ENCODE data around the gene THTPA. TPM values are rescaled to one million over a fixed set of nuclear protein-coding genes. Genes with fewer than 3 reads are reported as not detected.

THTPA gene
- total and polyA plus RNA-seq, 2 of the 13 experiments (the other 11 are each of a cell fraction or from before 2014, with no cell fraction given), result 7.4 to 8.7 TPM

DNA sequence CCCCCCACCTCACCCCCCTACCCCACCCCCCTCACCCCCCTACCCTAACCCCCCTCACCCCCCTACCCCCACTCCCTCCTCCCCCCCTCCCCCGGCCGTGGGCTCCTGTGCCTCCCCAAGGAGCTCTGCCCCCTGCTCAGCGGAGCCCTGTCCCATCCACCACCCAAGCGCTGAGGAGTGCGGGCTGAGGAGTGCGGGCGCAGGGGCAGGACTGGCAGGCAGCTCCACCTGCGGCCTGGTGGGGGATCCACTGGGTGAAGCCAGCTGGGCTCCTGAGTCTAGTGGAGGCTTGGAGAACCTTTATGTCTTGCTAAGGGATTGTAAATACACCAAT is 24.8 kb downstream of the THTPA start (continued):
- TF ChIP-seq ZNF282 (IDR thresholded peaks at IDR 0.05; ENCODE audit: partially characterized antibody) (no peak), GATA4 (IDR thresholded peaks at IDR 0.05; ENCODE audit: borderline replicate concordance, low read depth) (no peak), ZNF207 (IDR thresholded peaks at IDR 0.05; ENCODE audit: borderline replicate concordance) (no peak), KLF16 (CRISPR knock-in tag; IDR thresholded peaks at IDR 0.05) (no peak), ZFP90 (CRISPR knock-in tag; IDR thresholded peaks at IDR 0.05; ENCODE audit: borderline replicate concordance) (no peak), TMF1 (CRISPR knock-in tag; IDR thresholded peaks at IDR 0.05; ENCODE audit: low read depth) (no peak), RCOR2 (CRISPR knock-in tag; IDR thresholded peaks at IDR 0.05) (no peak), NRL (CRISPR knock-in tag; IDR thresholded peaks at IDR 0.05; ENCODE audit: borderline replicate concordance) (no peak), KLF9 (CRISPR knock-in tag; IDR thresholded peaks at IDR 0.05; ENCODE audit: low read depth) (no peak), ZNF510 (CRISPR knock-in tag; IDR thresholded peaks at IDR 0.05; ENCODE audit: low read depth) (no peak), NAIF1 (CRISPR knock-in tag; IDR thresholded peaks at IDR 0.05; ENCODE audit: borderline replicate concordance) (no peak), SP140L (CRISPR knock-in tag; IDR thresholded peaks at IDR 0.05; ENCODE audit: borderline replicate concordance) (no peak), DPF2 (CRISPR knock-in tag; IDR thresholded peaks at IDR 0.05; ENCODE audit: borderline replicate concordance, low read depth) (no peak), TAF15 (IDR thresholded peaks at IDR 0.05; ENCODE audit: low read depth, low read length, poor library complexity, severe bottlenecking) (no peak)
- TF ChIP-seq, protein P1, sequence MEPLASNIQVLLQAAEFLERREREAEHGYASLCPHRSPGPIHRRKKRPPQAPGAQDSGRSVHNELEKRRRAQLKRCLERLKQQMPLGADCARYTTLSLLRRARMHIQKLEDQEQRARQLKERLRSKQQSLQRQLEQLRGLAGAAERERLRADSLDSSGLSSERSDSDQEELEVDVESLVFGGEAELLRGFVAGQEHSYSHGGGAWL (CRISPR knock-in tag; IDR thresholded peaks at IDR 0.05), result no peak
- TF ChIP-seq, protein P2, sequence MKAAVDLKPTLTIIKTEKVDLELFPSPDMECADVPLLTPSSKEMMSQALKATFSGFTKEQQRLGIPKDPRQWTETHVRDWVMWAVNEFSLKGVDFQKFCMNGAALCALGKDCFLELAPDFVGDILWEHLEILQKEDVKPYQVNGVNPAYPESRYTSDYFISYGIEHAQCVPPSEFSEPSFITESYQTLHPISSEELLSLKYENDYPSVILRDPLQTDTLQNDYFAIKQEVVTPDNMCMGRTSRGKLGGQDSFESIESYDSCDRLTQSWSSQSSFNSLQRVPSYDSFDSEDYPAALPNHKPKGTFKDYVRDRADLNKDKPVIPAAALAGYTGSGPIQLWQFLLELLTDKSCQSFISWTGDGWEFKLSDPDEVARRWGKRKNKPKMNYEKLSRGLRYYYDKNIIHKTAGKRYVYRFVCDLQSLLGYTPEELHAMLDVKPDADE (CRISPR knock-in tag; IDR thresholded peaks at IDR 0.05), result no peak
- TF ChIP-seq, protein P3, sequence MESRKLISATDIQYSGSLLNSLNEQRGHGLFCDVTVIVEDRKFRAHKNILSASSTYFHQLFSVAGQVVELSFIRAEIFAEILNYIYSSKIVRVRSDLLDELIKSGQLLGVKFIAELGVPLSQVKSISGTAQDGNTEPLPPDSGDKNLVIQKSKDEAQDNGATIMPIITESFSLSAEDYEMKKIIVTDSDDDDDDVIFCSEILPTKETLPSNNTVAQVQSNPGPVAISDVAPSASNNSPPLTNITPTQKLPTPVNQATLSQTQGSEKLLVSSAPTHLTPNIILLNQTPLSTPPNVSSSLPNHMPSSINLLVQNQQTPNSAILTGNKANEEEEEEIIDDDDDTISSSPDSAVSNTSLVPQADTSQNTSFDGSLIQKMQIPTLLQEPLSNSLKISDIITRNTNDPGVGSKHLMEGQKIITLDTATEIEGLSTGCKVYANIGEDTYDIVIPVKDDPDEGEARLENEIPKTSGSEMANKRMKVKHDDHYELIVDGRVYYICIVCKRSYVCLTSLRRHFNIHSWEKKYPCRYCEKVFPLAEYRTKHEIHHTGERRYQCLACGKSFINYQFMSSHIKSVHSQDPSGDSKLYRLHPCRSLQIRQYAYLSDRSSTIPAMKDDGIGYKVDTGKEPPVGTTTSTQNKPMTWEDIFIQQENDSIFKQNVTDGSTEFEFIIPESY (CRISPR knock-in tag; IDR thresholded peaks at IDR 0.05), result peak; percentile 82
- TF ChIP-seq, protein P4, sequence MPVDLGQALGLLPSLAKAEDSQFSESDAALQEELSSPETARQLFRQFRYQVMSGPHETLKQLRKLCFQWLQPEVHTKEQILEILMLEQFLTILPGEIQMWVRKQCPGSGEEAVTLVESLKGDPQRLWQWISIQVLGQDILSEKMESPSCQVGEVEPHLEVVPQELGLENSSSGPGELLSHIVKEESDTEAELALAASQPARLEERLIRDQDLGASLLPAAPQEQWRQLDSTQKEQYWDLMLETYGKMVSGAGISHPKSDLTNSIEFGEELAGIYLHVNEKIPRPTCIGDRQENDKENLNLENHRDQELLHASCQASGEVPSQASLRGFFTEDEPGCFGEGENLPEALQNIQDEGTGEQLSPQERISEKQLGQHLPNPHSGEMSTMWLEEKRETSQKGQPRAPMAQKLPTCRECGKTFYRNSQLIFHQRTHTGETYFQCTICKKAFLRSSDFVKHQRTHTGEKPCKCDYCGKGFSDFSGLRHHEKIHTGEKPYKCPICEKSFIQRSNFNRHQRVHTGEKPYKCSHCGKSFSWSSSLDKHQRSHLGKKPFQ (CRISPR knock-in tag; IDR thresholded peaks at IDR 0.05; ENCODE audit: insufficient replicate concordance), result no peak
- TF ChIP-seq, protein P5, sequence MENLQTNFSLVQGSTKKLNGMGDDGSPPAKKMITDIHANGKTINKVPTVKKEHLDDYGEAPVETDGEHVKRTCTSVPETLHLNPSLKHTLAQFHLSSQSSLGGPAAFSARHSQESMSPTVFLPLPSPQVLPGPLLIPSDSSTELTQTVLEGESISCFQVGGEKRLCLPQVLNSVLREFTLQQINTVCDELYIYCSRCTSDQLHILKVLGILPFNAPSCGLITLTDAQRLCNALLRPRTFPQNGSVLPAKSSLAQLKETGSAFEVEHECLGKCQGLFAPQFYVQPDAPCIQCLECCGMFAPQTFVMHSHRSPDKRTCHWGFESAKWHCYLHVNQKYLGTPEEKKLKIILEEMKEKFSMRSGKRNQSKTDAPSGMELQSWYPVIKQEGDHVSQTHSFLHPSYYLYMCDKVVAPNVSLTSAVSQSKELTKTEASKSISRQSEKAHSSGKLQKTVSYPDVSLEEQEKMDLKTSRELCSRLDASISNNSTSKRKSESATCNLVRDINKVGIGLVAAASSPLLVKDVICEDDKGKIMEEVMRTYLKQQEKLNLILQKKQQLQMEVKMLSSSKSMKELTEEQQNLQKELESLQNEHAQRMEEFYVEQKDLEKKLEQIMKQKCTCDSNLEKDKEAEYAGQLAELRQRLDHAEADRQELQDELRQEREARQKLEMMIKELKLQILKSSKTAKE (CRISPR knock-in tag; IDR thresholded peaks at IDR 0.05; ENCODE audit: borderline replicate concordance), result 0 out of 2 replicates have a peak, but pooled peaks have one; percentile 40
- TF ChIP-seq, protein P6, sequence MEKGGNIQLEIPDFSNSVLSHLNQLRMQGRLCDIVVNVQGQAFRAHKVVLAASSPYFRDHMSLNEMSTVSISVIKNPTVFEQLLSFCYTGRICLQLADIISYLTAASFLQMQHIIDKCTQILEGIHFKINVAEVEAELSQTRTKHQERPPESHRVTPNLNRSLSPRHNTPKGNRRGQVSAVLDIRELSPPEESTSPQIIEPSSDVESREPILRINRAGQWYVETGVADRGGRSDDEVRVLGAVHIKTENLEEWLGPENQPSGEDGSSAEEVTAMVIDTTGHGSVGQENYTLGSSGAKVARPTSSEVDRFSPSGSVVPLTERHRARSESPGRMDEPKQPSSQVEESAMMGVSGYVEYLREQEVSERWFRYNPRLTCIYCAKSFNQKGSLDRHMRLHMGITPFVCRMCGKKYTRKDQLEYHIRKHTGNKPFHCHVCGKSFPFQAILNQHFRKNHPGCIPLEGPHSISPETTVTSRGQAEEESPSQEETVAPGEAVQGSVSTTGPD (CRISPR knock-in tag; IDR thresholded peaks at IDR 0.05), result no peak

All from HepG2 (cell line).